Tibial nerve (tissue), 4 donors: ENCODE data around the gene AMIGO2.

ENCODE experiments used
- CTCF ChIP-seq, 5 experiments: fragments of 200-600 bp in 3 of 5; fragments of 450-650 bp in 2 of 5; sonication (generic) in 3 of 5; IDR thresholded peaks; one replicate each; pipeline ENCODE4 v1.5.1; 2016 to 2019; ENCODE audit warnings: antibody characterized with exemption in 5 of 5, mild to moderate bottlenecking in 3 of 5, moderate library complexity in 2 of 5
- EP300 ChIP-seq, 2 donors: sonication (generic); formaldehyde crosslinking; IDR thresholded peaks; one replicate each; pipeline ENCODE4 v1.6.1; 2017; ENCODE audit warnings: antibody characterized with exemption in 2 of 2, mild to moderate bottlenecking in 1 of 2
- POLR2A ChIP-seq, 2 donors: fragments of 450-650 bp; IDR thresholded peaks; one replicate each; pipeline ENCODE4 v1.6.1; 2017; ENCODE audit warnings: antibody characterized with exemption in 2 of 2, mild to moderate bottlenecking in 2 of 2, moderate library complexity in 2 of 2

DNA sequence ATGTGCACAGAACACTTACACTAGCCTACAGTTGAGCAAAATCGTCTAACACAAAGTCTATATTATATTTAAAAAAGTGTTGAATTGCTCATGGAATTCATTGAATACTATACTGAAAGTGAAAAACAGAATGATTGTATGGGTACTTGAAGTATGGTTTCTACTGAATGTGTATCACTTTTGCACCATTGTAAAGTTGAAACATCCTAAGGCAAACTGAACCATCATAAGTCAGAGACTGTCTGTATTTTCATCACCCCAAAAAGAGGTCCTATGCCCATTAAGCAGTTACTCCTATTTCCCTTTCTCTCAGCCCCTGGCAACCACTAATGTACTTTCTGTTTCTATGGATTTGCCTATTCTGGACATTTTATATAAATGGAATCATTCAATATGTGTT lies 4.4 kb upstream of the AMIGO2 start:
- no peak for TF ChIP-seq POLR2A (IDR thresholded peaks at IDR 0.05)
- TF ChIP-seq CTCF (IDR thresholded peaks at IDR 0.05), result no peak
- TF ChIP-seq EP300 (IDR thresholded peaks at IDR 0.05), result no peak
